Hepatocyte (in vitro differentiated cells): ENCODE measurements around the gene FCHO2.

Experiments used
- CTCF ChIP-seq: fragments of 200-600 bp; sonication (generic); IDR thresholded peaks from 2 replicates; pipeline ENCODE4 v1.5.1; 2016; ENCODE audit warnings: antibody characterized with exemption, mild to moderate bottlenecking; ENCODE audit not compliant: poor library complexity
- EZH2 ChIP-seq: fragments of 200-600 bp; sonication (generic); IDR thresholded peaks from 2 replicates; pipeline ENCODE4 v1.6.1; 2016; ENCODE audit warnings: antibody characterized with exemption, mild to moderate bottlenecking, borderline replicate concordance
- EZH2phosphoT487 ChIP-seq: fragments of 200-600 bp; sonication (generic); IDR thresholded peaks from one replicate; pipeline ENCODE4 v1.6.1; 2018; ENCODE audit warnings: antibody characterized with exemption, mild to moderate bottlenecking, low read depth, moderate library complexity; ENCODE audit not compliant: unreplicated experiment, severe bottlenecking

GRCh38 chr5:72925336-72926010 is 30.4 kb upstream of the FCHO2 start:
- TF ChIP-seq CTCF (no peak), EZH2 (no peak), EZH2phosphoT487 (no peak)
